ENCODE results near the gene NTMT1. TPM values are rescaled to one million over a fixed set of nuclear protein-coding genes. Genes with fewer than 3 reads are reported as not detected.

NTMT1 gene
- total and polyA plus RNA-seq, 9 of the 15 experiments (the other 6 are each of a cell fraction or from before 2014, with no cell fraction given), result 42.1 to 116 (median 74.7) TPM

DNA sequence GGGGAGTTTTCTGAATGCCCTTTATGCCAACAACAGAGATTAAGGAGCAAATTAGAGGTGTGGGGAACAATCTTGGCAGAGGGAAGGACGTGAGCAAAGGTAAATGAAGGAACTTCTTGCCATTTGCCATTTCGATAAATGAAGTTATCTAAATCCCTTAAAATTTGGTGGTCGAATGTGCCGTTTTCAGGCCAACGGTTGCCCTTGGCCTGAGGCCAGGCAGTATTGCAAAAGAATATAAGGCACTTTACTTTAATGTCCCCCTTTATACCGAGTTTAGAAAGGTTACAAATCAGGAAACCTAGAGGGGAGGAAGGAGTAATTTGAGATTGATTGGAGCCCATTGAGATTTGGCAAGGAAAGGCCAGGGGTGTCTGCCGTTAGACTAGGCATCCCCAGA is 31.3 kb upstream of the NTMT1 start:
- H3K27me3 ChIP-seq (ENCODE audit: control insufficient read depth in 2 of 2, insufficient read depth in 2 of 2, low read length in 2 of 2), result no peaks in the 10 kb centered on the region
- no peak overlapping the region for H2AFZ ChIP-seq (ENCODE audit: low read depth, low read length)
- in situ Hi-C loops (cut with MboI), result no loop called here
- BruUV-seq (replicated peaks), result no TSS peak
- DNase-seq (ENCODE audit: extremely low read depth in 1 of 4, low spot score in 3 of 4) (no peak), ATAC-seq (no peak), FAIRE-seq (no peak)
- no peak overlapping the region for H3K9ac ChIP-seq (ENCODE audit: insufficient read depth in 1 of 2, low read depth in 2 of 2, low read length in 2 of 2)
- POLR2A ChIA-PET, result no interaction called here
- 34% methylated on average over 7 of the region's 7 CpGs for WGBS (ENCODE audit: insufficient coverage, low coverage, missing lambda C conversion rate)
- TF ChIP-seq NFIC (IDR thresholded peaks at IDR 0.05) (peak; percentile 51), CEBPB (tag; IDR thresholded peaks at IDR 0.05) (0 out of 2 replicates have a peak, but pooled peaks have one; percentile 16), PYGO2 (tag; IDR thresholded peaks at IDR 0.05) (no peak)
- H3K9me3 ChIP-seq (replicated peaks; ENCODE audit: control insufficient read depth, insufficient read depth, low read depth, low read length), result no peaks in the 10 kb centered on the region
- no peaks in the 10 kb centered on the region for H3K36me3 ChIP-seq (ENCODE audit: control insufficient read depth, insufficient read depth, low read length)
- no peaks in the 10 kb centered on the region for H4K20me1 ChIP-seq (replicated peaks; ENCODE audit: control insufficient read depth, insufficient read depth, low read length)
- intact Hi-C loops (cut with micrococcal nuclease), result loop anchor here (10.0 kb wide), 1 partner anchor 190 kb away; no protein-coding TSS in a partner anchor
- no peak overlapping the region for H3K4me3 ChIP-seq
- H3K4me2 ChIP-seq (ENCODE audit: insufficient read depth, low read length), result no peak overlapping the region
- no peak overlapping the region for H3K27ac ChIP-seq (ENCODE audit: extremely low read depth, low read depth, low read length)
- H3K79me2 ChIP-seq (ENCODE audit: control insufficient read depth, insufficient read depth, low read length), result no peaks in the 10 kb centered on the region
- H3K9me1 ChIP-seq (ENCODE audit: control insufficient read depth, insufficient read depth, low read length), result no peaks in the 10 kb centered on the region
- CTCF ChIA-PET (ENCODE audit: low intra/inter-chr PET ratio), result no interaction called here
- H3K4me1 ChIP-seq (replicated peaks in 1 of 2; ENCODE audit: control insufficient read depth in 2 of 2, insufficient read depth in 2 of 2, low read length in 2 of 2), result peaks cover 20 to 36% of the 10 kb centered on the region in 2 experiments

DNA sequence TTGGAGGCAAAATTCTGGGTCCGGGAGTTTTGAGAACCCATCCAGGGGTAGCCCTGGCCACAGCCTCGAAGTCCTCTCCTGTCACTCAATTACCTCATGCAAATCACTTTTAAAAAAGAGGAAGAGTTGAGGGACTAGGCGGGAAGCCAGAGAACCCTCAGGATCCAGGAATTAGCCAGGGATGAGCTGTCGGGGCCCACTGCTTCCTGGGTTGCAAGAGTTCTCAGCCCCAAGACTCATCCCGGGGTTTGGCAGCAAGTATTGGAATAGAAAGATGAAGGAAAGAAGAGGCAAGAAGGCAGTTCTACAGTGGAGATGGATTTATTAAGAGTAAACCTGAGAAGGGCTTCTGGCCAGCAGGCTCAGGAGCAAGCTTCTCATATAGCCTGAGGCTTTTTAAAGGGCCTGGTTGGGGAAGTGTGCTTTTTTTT is 30.6 kb upstream of the NTMT1 start:
- DNase-seq (ENCODE audit: extremely low read depth in 1 of 4, low spot score in 3 of 4), result no peak
- Histone ChIP-seq H2AFZ (ENCODE audit: low read depth, low read length) (peak overlapping the region; percentile 4; the same call in 1 of the 2 replicates), H3K9ac (ENCODE audit: insufficient read depth in 1 of 2, low read depth in 2 of 2, low read length in 2 of 2) (no peak overlapping the region; a peak in 1 of 4 replicates), H3K36me3 (ENCODE audit: control insufficient read depth, insufficient read depth, low read length) (no peaks in the 10 kb centered on the region), H3K27ac (ENCODE audit: extremely low read depth, low read depth, low read length) (peak overlapping the region; percentile 53; the same call in 1 of the 3 replicates), H3K4me2 (ENCODE audit: insufficient read depth, low read length) (peak overlapping the region; percentile 22; the same call in 1 of the 2 replicates), H3K4me1 (replicated peaks in 1 of 2; ENCODE audit: control insufficient read depth in 2 of 2, insufficient read depth in 2 of 2, low read length in 2 of 2) (peaks cover 20 to 36% of the 10 kb centered on the region in 2 experiments), H3K27me3 (ENCODE audit: control insufficient read depth in 2 of 2, insufficient read depth in 2 of 2, low read length in 2 of 2) (no peaks in the 10 kb centered on the region), H3K9me3 (replicated peaks; ENCODE audit: control insufficient read depth, insufficient read depth, low read depth, low read length) (no peaks in the 10 kb centered on the region), H3K79me2 (ENCODE audit: control insufficient read depth, insufficient read depth, low read length) (no peaks in the 10 kb centered on the region), H3K4me3 (no peak overlapping the region), H4K20me1 (replicated peaks; ENCODE audit: control insufficient read depth, insufficient read depth, low read length) (no peaks in the 10 kb centered on the region), H3K9me1 (ENCODE audit: control insufficient read depth, insufficient read depth, low read length) (no peaks in the 10 kb centered on the region)
- intact Hi-C loops (cut with micrococcal nuclease) (loop anchor here (10.0 kb wide), 1 partner anchor 191 kb away; no protein-coding TSS in a partner anchor), in situ Hi-C loops (cut with MboI) (no loop called here)
- ATAC-seq, result peak; percentile 17
- POLR2A ChIA-PET, result interaction anchor here (0.7 to 0.8 kb wide), 2 partner anchors 93 to 418 kb away, joined by 3 read pairs; no protein-coding TSS in a partner anchor
- no TSS peak for BruUV-seq (replicated peaks)
- FAIRE-seq, result no peak
- CTCF ChIA-PET (ENCODE audit: low intra/inter-chr PET ratio), result no interaction called here
- 34% methylated on average over 5 of the region's 5 CpGs for WGBS (ENCODE audit: insufficient coverage, low coverage, missing lambda C conversion rate)
- TF ChIP-seq TBL1XR1 (IDR thresholded peaks at IDR 0.05; ENCODE audit: low read length in 2 of 2) (no peak), ELF1 (tag; IDR thresholded peaks at IDR 0.05) (0 out of 2 replicates have a peak, but pooled peaks have one; percentile 36)

Measured in K562 (cell line).